ENCODE data around the gene UBAP1. TPM values are rescaled to one million over a fixed set of nuclear protein-coding genes. Genes with fewer than 3 reads are reported as not detected.
"Not testable (repeated sequence)": the region's sequence is repeated elsewhere in the genome, so short reads cannot be mapped to it uniquely, and the experiment has no call there.

UBAP1 gene
- total and polyA plus RNA-seq, 2 donors: 21.6 to 54.1 TPM

DNA sequence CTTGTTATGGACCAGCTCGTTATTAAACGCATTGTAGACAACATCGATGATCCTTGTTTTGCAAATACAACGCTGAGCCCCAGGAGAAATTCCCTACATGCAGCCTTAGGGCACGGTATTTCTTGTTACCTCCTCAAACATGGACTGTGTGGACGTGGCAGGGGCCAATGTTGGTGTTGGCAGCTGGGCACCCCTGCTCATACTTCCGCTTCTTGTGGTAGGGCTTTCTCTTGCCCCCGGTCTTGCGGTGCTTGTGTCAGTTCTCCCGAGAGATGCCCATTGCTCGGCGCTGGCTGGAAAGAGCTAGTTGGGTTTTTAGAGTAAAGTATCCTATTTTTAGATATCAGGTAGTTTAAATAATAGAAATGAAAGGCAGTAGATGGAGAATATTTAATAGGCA is 45.5 kb downstream of the UBAP1 start:
- Histone ChIP-seq H3K36me3 (ENCODE audit: insufficient read depth) (no peaks in the 10 kb centered on the region), H3K27ac (ENCODE audit: low read depth) (no peak overlapping the region), H3K4me3 (ENCODE audit: low read depth, low read length) (no peak overlapping the region), H3K4me1 (ENCODE audit: insufficient read depth) (no peaks in the 10 kb centered on the region)
- no peak for DNase-seq (ENCODE audit: extremely low spot score)
- 92% methylated on average over 12 of the region's 12 CpGs for WGBS

DNA sequence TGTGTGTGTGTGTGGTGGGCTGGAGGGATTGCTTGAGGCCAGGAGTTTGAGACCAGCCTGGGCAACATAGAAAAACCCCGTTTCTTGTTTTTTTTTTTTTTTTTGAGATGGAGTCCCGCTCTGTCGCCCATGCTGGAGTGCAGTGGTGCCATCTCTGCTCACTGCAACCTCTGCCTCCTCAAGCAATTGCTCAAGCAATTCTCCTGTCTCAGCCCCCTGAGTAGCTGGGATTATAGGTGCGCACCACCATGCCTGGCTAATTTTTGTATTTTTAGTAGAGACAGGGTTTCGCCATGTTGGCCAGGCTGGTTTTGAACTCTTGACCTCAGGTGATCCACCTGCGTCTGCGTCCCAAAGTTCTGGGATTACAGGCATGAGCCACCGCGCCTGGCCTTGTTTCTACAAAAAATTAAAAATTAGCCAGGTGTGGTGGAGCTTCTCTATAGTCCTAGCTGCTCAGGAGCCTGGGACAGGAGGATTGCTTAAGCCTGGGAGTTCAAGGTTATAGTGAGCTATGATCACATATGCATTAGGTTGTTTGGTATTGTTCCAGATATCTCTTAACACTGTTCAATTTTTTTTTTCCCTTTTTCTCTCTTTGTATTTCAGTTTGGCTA is 47.4 kb downstream of the UBAP1 start:
- H3K36me3 ChIP-seq (ENCODE audit: insufficient read depth); H3K4me1 ChIP-seq (ENCODE audit: insufficient read depth); H3K4me3 ChIP-seq (ENCODE audit: low read depth, low read length); DNase-seq (ENCODE audit: extremely low spot score); H3K27ac ChIP-seq (ENCODE audit: low read depth): not testable (repeated sequence)
- WGBS: 90% methylated on average over 9 of the region's 9 CpGs

DNA sequence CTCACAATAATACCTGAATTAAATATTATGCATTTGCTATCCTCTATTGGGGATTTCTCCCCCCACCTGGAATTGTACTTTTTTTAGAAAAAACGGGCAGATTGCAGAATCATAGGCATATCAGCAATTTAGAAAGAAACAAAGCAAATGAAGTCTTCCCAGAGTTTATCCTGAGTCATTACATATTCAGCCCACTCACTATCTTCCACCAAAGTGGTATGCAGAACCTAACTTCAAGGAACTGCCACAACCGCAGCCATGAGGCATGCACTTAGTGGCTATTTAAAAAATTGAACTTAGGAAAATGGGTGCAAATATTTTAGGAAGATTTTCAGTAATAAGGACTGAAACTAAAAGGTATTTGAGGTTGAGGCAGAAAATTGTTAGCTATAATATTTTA is 48.6 kb downstream of the UBAP1 start:
- WGBS: 95% methylated on average over 2 of the region's 2 CpGs
- Histone ChIP-seq H3K4me1 (ENCODE audit: insufficient read depth) (no peaks in the 10 kb centered on the region), H3K27ac (ENCODE audit: low read depth) (no peak overlapping the region), H3K36me3 (ENCODE audit: insufficient read depth) (no peaks in the 10 kb centered on the region), H3K4me3 (ENCODE audit: low read depth, low read length) (no peak overlapping the region)
- DNase-seq (ENCODE audit: extremely low spot score): no peak

DNA sequence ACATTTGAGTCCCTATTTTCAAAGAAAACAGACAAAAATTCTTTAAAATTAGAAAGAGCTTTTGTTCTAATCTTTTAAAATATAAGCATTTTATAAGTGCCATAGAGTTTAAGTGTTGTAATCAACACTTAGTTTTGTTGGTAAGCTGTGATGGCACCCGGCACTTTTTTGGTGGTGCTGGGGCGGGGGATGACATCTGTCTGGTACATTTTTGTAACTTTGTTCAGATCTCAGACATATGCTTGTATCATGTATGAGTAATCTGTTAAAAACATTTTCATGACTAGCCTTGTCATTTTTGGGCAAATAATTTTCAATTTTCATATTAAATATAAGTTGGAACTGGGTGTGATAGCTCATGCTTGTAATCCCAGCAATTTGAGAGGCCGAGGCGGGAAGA is 51.7 kb downstream of the UBAP1 start:
- DNase-seq (ENCODE audit: extremely low spot score): no peak
- Histone ChIP-seq H3K27ac (ENCODE audit: low read depth) (no peak overlapping the region), H3K4me3 (ENCODE audit: low read depth, low read length) (no peak overlapping the region), H3K4me1 (ENCODE audit: insufficient read depth) (no peaks in the 10 kb centered on the region), H3K36me3 (ENCODE audit: insufficient read depth) (no peaks in the 10 kb centered on the region)
- 85% methylated on average over 4 of the region's 4 CpGs for WGBS

DNA sequence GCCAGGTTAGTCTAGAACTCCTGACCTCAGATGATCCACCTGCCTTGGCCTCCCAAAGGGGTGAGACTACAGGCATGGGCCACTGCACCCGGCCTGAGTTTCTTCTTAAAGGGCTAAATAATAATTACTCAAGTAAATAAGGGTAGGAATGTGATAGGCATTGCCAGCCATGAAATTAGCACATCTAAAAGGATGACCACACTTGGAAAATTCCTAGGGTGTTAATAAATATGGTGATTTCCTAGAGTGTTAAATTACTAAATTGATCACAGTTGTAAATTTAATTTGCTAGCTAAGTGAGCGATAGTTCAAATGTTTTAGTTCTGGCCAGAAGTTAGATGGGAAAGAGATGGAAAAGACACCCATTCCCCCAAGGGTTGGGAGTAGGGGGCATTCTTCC is 53.4 kb downstream of the UBAP1 start:
- no peaks in the 10 kb centered on the region for H3K36me3 ChIP-seq (ENCODE audit: insufficient read depth)
- whole genome bisulfite sequencing: 93% methylated on average over 2 of the region's 2 CpGs
- no peaks in the 10 kb centered on the region for H3K4me1 ChIP-seq (ENCODE audit: insufficient read depth)
- no peak for DNase-seq (ENCODE audit: extremely low spot score)
- H3K4me3 ChIP-seq (ENCODE audit: low read depth, low read length): no peak overlapping the region
- no peak overlapping the region for H3K27ac ChIP-seq (ENCODE audit: low read depth)

DNA sequence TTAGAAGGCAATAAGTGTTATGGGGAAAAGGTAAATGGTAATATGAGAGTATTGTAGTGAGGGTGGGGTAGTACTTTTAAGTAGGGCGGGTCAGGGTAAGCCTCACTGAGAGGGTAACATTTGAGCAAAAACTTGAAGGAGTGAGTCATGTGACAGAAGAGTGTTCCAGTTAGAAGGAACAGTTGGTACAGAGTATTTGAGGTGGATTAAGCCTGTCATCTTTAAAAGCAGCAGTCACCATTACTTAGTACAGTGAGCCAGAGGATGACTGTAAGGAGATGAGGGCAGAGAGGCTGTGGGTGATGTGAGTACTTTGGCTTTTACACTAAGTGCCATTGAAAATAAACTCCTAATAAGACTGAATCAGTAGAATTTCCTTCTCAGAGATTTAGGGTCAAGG is 54.8 kb downstream of the UBAP1 start:
- Histone ChIP-seq H3K27ac (ENCODE audit: low read depth) (no peak overlapping the region), H3K4me3 (ENCODE audit: low read depth, low read length) (no peak overlapping the region), H3K4me1 (ENCODE audit: insufficient read depth) (no peaks in the 10 kb centered on the region), H3K36me3 (ENCODE audit: insufficient read depth) (peaks cover 2% of the 10 kb centered on the region)
- no peak for DNase-seq (ENCODE audit: extremely low spot score)
- 92% methylated on average over 1 of the region's 1 CpG for WGBS

DNA sequence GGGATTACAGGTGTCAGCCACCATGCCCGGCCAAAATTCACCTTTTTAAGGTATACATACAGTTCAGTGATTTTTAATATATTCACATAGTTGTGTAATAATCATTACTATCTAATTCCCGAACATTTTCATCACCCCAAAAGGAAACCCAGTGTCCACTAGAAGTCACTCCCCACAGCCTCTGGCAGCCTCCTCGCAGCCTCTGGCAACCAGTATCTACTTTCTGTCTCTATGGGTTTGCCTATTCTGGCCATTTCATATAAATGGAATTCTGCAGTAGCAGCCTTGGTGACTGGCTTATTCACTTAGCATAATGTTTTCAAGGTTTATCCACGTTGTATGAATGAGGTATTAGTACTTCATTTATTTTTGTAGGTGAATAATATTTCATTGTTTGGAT is 59.0 kb downstream of the UBAP1 start:
- 82% methylated on average over 4 of the region's 4 CpGs for WGBS

DNA sequence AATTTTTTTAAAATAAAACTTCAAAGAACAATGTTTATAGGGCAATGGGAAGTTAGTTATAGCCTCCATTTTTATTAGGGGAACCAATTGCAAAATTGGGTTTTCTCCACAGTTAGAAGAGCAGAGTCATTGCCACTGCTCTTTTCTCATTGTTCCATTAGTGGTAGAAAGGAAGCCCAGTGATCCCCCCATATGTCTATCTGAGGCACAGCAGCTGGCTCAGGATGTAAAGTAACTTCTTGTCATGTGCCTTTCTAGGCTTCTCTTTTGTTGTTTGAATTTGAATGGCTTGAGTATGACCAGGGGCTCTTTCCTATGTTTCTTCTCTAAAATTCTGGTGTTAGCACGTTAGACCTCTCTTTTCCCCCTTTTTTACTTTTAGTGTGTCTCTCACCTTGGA is 61.2 kb downstream of the UBAP1 start:
- H3K4me3 ChIP-seq (ENCODE audit: low read depth, low read length): no peak overlapping the region
- peaks cover 4% of the 10 kb centered on the region for H3K36me3 ChIP-seq (ENCODE audit: insufficient read depth)
- no peak overlapping the region for H3K27ac ChIP-seq (ENCODE audit: low read depth)
- no peak for DNase-seq (ENCODE audit: extremely low spot score)
- H3K4me1 ChIP-seq (ENCODE audit: insufficient read depth): no peaks in the 10 kb centered on the region
- WGBS: 59% methylated on average over 1 of the region's 1 CpG

More for the DNA sequence above, 59.0 kb downstream of the UBAP1 start:
- peaks cover 4% of the 10 kb centered on the region for H3K36me3 ChIP-seq (ENCODE audit: insufficient read depth)
- H3K4me1 ChIP-seq (ENCODE audit: insufficient read depth): no peaks in the 10 kb centered on the region
- no peak overlapping the region for H3K27ac ChIP-seq (ENCODE audit: low read depth)
- no peak for DNase-seq (ENCODE audit: extremely low spot score)
- H3K4me3 ChIP-seq (ENCODE audit: low read depth, low read length): no peak overlapping the region

DNA sequence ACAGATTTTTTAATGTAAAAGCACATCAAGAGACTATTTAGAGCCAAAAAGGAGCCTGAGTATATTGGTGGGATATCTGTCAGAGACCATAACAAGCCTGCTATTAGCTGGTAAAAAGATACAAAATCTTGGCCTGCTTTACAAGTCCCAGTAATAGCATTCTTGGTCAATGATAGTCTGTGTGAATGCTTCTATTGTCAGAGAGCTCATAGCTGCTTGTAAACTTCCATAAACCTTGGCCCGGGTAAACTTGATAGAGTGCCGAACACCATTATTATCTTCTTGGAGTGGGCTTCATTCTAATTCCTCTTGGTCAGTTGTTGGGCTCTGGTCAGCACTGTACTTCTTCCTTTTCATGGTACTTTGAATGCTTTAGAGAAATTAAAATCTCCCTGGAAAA is 64.0 kb downstream of the UBAP1 start:
- H3K4me1 ChIP-seq (ENCODE audit: insufficient read depth): no peaks in the 10 kb centered on the region
- peaks cover 4% of the 10 kb centered on the region for H3K36me3 ChIP-seq (ENCODE audit: insufficient read depth)
- 36% methylated on average over 2 of the region's 2 CpGs for WGBS
- H3K27ac ChIP-seq (ENCODE audit: low read depth): no peak overlapping the region
- H3K4me3 ChIP-seq (ENCODE audit: low read depth, low read length): no peak overlapping the region
- DNase-seq (ENCODE audit: extremely low spot score): no peak

DNA sequence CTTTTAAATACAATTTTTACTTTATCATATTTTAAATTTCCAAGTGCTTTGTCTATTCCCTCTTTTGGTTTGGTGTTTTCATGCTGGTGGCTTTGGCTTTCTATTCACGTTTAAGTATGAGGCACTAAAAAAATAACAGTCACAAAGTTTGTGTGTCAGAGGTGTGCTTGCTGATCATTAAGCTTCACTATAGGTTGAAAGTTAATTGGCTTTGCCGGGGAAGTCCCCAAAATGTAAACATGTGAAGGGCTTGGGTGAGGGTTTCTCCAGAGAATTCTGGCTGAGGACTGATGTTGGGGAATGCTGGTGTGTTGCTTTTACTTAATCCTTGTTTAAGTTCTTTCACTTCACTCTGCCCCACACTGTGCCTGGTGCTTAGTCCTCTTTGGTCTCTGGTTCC is 66.4 kb downstream of the UBAP1 start:
- not testable (repeated sequence) for H3K4me1 ChIP-seq (ENCODE audit: insufficient read depth); H3K36me3 ChIP-seq (ENCODE audit: insufficient read depth); H3K4me3 ChIP-seq (ENCODE audit: low read depth, low read length); DNase-seq (ENCODE audit: extremely low spot score); H3K27ac ChIP-seq (ENCODE audit: low read depth)
- WGBS: no CpG with 5 or more reads among the region's 2 CpGs

DNA sequence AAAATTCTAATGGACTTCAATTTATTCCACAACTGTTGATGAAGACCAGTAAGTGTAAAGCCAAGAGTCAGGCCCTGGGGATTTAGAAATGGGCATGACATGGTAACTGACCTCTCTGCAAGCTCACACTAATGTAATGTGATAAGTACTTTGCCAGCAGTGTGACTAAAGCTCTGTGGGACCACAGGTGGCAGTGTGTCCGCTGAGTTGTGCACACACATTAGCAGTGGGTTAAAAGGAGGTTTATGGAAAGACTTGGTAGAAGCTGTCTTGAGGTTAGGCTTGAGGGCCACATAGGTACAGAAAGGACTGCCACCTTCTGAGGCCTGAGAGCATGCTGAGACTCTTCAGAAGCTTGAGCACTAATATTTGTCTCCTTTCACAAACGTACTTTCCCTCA is 67.6 kb downstream of the UBAP1 start:
- DNase-seq (ENCODE audit: extremely low spot score): no peak
- WGBS: 83% methylated on average over 2 of the region's 2 CpGs
- Histone ChIP-seq H3K4me3 (ENCODE audit: low read depth, low read length) (no peak overlapping the region), H3K27ac (ENCODE audit: low read depth) (no peak overlapping the region), H3K4me1 (ENCODE audit: insufficient read depth) (no peaks in the 10 kb centered on the region), H3K36me3 (ENCODE audit: insufficient read depth) (peaks cover 2% of the 10 kb centered on the region)

DNA sequence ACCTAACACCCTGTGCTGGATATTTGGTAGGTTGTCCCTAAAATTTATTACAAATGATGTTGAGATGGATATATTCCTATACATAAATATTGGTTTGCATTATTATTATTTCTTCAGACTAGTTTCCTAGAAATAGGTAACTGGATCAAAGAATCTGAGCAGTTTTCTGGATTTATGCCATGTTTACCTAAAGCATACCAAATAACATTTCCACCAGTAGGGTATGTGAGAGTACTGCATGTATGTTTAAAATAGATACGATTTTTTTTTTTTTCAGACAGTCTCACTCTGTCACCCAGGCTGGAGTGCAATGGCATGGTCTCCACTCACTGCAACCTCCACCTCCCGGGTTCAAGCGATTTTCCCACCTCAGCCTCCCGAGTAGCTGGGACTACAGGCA is 68.9 kb downstream of the UBAP1 start:
- DNase-seq (ENCODE audit: extremely low spot score); H3K36me3 ChIP-seq (ENCODE audit: insufficient read depth): not testable (repeated sequence)
- WGBS: 72% methylated on average over 4 of the region's 4 CpGs

DNA sequence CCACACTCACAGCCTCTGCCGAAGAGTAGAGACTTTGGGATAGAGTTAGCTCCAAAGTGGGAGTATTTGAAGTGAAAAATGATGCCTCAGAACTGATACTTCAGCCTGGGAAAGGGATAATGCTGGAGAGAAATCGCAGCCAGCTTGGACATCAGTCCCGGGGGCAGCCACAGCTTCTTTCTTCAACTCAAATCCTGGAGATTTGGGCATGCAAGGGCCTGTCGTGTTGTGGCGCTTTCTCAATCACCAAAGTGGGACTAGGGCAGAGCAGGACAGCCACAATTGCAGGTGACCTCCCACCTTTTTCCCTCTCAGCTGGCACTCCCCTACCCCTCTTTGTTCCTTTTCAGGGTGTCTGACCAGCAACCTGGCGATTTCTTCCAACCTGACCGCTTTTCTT is 70.4 kb downstream of the UBAP1 start:
- Histone ChIP-seq H3K27ac (ENCODE audit: low read depth) (no peak overlapping the region), H3K36me3 (ENCODE audit: insufficient read depth) (no peaks in the 10 kb centered on the region)
- WGBS: 91% methylated on average over 7 of the region's 7 CpGs

More for the DNA sequence above, 68.9 kb downstream of the UBAP1 start:
- H3K27ac ChIP-seq (ENCODE audit: low read depth); H3K4me1 ChIP-seq (ENCODE audit: insufficient read depth); H3K4me3 ChIP-seq (ENCODE audit: low read depth, low read length): not testable (repeated sequence)

DNA sequence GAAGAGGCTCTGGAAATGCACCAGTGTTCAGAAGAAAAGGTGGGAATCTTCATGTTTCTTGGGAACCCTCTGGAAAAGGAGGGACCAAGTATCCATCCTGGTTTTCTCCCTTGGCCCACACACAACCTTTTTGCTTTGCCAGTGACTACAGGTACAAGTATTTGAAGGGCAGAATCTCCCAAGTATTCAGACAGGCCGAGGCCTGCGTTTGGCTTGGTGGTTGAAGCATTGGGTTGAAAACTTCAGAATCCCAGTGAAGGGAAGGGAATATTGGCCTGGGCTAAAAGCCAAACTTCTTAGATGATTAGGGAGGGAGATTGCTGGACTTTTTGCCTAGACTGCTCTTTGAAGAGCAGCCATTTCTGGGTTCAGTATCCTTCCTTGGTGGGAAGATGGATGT is 71.9 kb downstream of the UBAP1 start:
- Histone ChIP-seq H3K4me3 (ENCODE audit: low read depth, low read length) (no peak overlapping the region), H3K27ac (ENCODE audit: low read depth) (no peak overlapping the region), H3K36me3 (ENCODE audit: insufficient read depth) (no peaks in the 10 kb centered on the region), H3K4me1 (ENCODE audit: insufficient read depth) (no peaks in the 10 kb centered on the region)
- WGBS: 77% methylated on average over 2 of the region's 2 CpGs
- DNase-seq (ENCODE audit: extremely low spot score): no peak

More for the DNA sequence above, 70.4 kb downstream of the UBAP1 start:
- no peak for DNase-seq (ENCODE audit: extremely low spot score)
- Histone ChIP-seq H3K4me1 (ENCODE audit: insufficient read depth) (no peaks in the 10 kb centered on the region), H3K4me3 (ENCODE audit: low read depth, low read length) (no peak overlapping the region)

DNA sequence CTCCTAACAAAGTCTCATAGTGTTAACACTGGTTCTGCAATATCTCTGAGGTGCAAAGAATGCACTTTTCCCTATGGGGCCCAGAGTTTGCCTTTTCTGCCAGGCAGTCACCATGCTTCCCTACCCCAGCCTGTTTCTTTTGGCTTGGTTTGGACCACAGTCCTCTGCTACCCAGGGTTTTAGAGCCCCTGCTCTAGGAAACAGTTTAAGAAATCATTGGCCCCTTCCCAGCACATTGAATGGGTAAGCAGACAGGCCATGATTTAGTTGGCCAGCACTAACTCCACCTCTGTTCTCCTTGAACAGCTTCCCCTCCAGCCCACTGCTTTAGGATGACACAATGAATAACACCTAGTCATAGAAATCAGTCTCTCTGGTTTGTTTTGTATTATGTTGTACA is 73.2 kb downstream of the UBAP1 start:
- DNase-seq (ENCODE audit: extremely low spot score): no peak
- Histone ChIP-seq H3K4me3 (ENCODE audit: low read depth, low read length) (no peak overlapping the region), H3K27ac (ENCODE audit: low read depth) (no peak overlapping the region), H3K4me1 (ENCODE audit: insufficient read depth) (no peaks in the 10 kb centered on the region), H3K36me3 (ENCODE audit: insufficient read depth) (no peaks in the 10 kb centered on the region)

Data from urinary bladder (tissue), 4 donors.